ENCODE measurements around the gene MLH1. TPM values are rescaled to one million over a fixed set of nuclear protein-coding genes. Genes with fewer than 3 reads are reported as not detected.

Gene MLH1
- total RNA-seq, 2 experiments from 2014 or later = 94.2 to 102 TPM

DNA sequence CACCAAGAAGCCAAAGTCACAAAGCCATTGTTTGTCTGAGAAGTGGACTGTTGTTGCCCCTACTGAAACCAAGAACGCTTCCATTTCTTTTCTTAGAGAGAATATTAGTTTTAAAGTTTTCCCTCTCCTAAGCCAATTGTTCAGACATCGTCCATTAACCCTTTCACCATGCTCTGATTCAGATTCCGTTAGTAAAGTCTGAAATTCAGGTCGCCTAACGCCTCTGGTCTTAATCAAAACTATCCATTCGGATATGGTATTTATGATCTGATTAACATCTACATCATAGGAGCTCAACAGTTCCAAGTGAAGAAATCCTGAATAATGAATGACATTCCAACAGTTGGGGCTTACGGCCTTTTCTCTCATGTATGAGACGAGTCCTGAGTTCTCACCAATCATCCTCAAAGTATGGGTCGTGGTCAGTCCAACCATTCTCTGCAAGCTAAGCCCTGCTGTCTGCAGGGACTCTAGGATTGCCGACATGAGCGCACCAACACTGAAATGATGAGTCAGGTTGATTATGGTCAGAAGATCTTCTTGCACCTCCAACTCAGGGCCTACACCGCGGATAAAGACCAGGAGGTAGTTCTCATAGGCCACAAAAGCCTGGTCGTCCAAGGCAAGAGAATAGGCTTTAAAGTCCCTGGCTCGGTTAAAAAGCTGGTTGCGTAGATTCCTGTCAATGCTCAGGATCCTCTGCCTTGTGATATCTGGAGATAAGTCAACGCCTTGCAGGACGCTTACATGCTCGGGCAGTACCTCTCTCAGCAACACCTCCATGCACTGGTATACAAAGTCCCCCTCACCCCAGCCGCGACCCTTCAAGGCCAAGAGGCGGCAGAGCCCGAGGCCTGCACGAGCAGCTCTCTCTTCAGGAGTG lies 1.2 kb upstream of the MLH1 start:
- Histone ChIP-seq H3K4me3 (ENCODE audit: low read depth, low read length, poor library complexity, severe bottlenecking) (peak overlapping the region; percentile 78), H3K9me2 (ENCODE audit: insufficient read depth, low read length) (no peaks in the 10 kb centered on the region), H3K36me3 (ENCODE audit: insufficient read depth, low read length) (peaks cover 70% of the 10 kb centered on the region), H4K20me1 (ENCODE audit: insufficient read depth, low read length) (peaks cover 41% of the 10 kb centered on the region), H3K9me3 (ENCODE audit: low read length) (no peaks in the 10 kb centered on the region), H3K79me2 (ENCODE audit: insufficient read depth, low read depth, low read length) (peaks cover 88% of the 10 kb centered on the region), H3K4me2 (ENCODE audit: low read length) (peak overlapping the region; percentile 88), H2AFZ (ENCODE audit: low read length) (peak overlapping the region; percentile 6; the same call in 1 of the 2 replicates), H3K4me1 (ENCODE audit: insufficient read depth, low read length, poor library complexity, severe bottlenecking) (peaks cover 36% of the 10 kb centered on the region), H3K27ac (ENCODE audit: low read depth, low read length, poor library complexity, severe bottlenecking) (peak overlapping the region; percentile 76)
- CTCF ChIA-PET (ENCODE audit: unreplicated experiment) = interaction anchor here (0.8 to 2.4 kb wide), 4 partner anchors 22 to 115 kb away, joined by 3 to 7 read pairs (median 4); partner anchors contain the start of gene TRANK1
- POLR2A ChIA-PET = interaction anchor here (0.5 to 4.2 kb wide), 23 partner anchors 11 to 221 kb away, joined by 3 to 21 read pairs (median 4); no protein-coding TSS in a partner anchor
- TF ChIP-seq, protein P1, sequence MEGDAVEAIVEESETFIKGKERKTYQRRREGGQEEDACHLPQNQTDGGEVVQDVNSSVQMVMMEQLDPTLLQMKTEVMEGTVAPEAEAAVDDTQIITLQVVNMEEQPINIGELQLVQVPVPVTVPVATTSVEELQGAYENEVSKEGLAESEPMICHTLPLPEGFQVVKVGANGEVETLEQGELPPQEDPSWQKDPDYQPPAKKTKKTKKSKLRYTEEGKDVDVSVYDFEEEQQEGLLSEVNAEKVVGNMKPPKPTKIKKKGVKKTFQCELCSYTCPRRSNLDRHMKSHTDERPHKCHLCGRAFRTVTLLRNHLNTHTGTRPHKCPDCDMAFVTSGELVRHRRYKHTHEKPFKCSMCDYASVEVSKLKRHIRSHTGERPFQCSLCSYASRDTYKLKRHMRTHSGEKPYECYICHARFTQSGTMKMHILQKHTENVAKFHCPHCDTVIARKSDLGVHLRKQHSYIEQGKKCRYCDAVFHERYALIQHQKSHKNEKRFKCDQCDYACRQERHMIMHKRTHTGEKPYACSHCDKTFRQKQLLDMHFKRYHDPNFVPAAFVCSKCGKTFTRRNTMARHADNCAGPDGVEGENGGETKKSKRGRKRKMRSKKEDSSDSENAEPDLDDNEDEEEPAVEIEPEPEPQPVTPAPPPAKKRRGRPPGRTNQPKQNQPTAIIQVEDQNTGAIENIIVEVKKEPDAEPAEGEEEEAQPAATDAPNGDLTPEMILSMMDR (conservative IDR thresholded peaks at IDR 0.05; ENCODE audit: low read length) = no peak
- TF ChIP-seq EZH2phosphoT487 (IDR thresholded peaks at IDR 0.05; ENCODE audit: borderline replicate concordance, low read depth, low read length) = no peak
- intact Hi-C loops (cut with micrococcal nuclease; ENCODE audit: unreplicated experiment) = loop anchor here (2.0 kb wide), 1 partner anchor 79 kb away; no protein-coding TSS in a partner anchor
- peak; percentile 31 for DNase-seq (ENCODE audit: low spot score)
- TSS peak; percentile 54 for BruUV-seq (replicated peaks)

DNA sequence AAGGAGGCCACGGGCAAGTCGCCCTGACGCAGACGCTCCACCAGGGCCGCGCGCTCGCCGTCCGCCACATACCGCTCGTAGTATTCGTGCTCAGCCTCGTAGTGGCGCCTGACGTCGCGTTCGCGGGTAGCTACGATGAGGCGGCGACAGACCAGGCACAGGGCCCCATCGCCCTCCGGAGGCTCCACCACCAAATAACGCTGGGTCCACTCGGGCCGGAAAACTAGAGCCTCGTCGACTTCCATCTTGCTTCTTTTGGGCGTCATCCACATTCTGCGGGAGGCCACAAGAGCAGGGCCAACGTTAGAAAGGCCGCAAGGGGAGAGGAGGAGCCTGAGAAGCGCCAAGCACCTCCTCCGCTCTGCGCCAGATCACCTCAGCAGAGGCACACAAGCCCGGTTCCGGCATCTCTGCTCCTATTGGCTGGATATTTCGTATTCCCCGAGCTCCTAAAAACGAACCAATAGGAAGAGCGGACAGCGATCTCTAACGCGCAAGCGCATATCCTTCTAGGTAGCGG lies 452 bp upstream of the MLH1 start, which contains the start of gene EPM2AIP1:
Gene EPM2AIP1, minus strand, starts transcription at position 326 of the 520 bp plus-strand sequence. Its CDS starts 54 bp downstream, at position 272.
- no TSS peak for BruUV-seq (replicated peaks)
- Histone ChIP-seq H3K4me2 (ENCODE audit: low read length) (peak within 1 kb of the TSS; percentile 94), H3K27ac (ENCODE audit: low read depth, low read length, poor library complexity, severe bottlenecking) (peak within 1 kb of the TSS; percentile 81), H3K79me2 (ENCODE audit: insufficient read depth, low read depth, low read length) (peaks cover 82% of the 10 kb centered on the region), H3K9me2 (ENCODE audit: insufficient read depth, low read length) (no peaks in the 10 kb centered on the region), H3K9me3 (ENCODE audit: low read length) (no peaks in the 10 kb centered on the region), H2AFZ (ENCODE audit: low read length) (peak within 1 kb of the TSS; percentile 79), H4K20me1 (ENCODE audit: insufficient read depth, low read length) (peaks cover 38% of the 10 kb centered on the region), H3K4me1 (ENCODE audit: insufficient read depth, low read length, poor library complexity, severe bottlenecking) (peaks cover 33% of the 10 kb centered on the region), H3K36me3 (ENCODE audit: insufficient read depth, low read length) (peaks cover 72% of the 10 kb centered on the region), H3K4me3 (ENCODE audit: low read depth, low read length, poor library complexity, severe bottlenecking) (peak within 1 kb of the TSS; percentile 83)
- no peak for TF ChIP-seq EZH2phosphoT487 (IDR thresholded peaks at IDR 0.05; ENCODE audit: borderline replicate concordance, low read depth, low read length)
- TF ChIP-seq, protein P1 (conservative IDR thresholded peaks at IDR 0.05; ENCODE audit: low read length) = peak; percentile 54
- DNase-seq (ENCODE audit: low spot score) = no peak
- intact Hi-C loops (cut with micrococcal nuclease; ENCODE audit: unreplicated experiment) = loop anchor here (2.0 kb wide), 1 partner anchor 80 kb away; no protein-coding TSS in a partner anchor
- ChIA-PET POLR2A (interaction anchor here (0.7 to 4.2 kb wide), 24 partner anchors 12 to 189 kb away, joined by 3 to 21 read pairs (median 4); no protein-coding TSS in a partner anchor), CTCF (ENCODE audit: unreplicated experiment) (interaction anchor here (0.8 to 2.4 kb wide), 5 partner anchors 23 to 116 kb away, joined by 3 to 7 read pairs (median 4); partner anchors contain the start of gene TRANK1)
